ENCODE measurements around the gene ATP1A3.
"Not testable (repeated sequence)": the region's sequence is repeated elsewhere in the genome, so short reads cannot be mapped to it uniquely, and the experiment has no call there.

GRCh38 chr19:41991925-41992569 is 2.0 kb downstream of the ATP1A3 start:
- not testable (repeated sequence) for TF ChIP-seq RAD21 (IDR thresholded peaks at IDR 0.05; ENCODE audit: low read depth); CTCF (IDR thresholded peaks at IDR 0.05 in 2 of 3, conservative IDR thresholded peaks at IDR 0.05 in 1 of 3; ENCODE audit: borderline replicate concordance in 1 of 3, insufficient read depth in 1 of 3, low read depth in 2 of 3, low read length in 2 of 3); POLR2A (IDR thresholded peaks at IDR 0.05; ENCODE audit: borderline replicate concordance, extremely low read depth, insufficient read depth, insufficient read length)
